Activated T-cell treated with anti-CD3 and anti-CD28 coated beads, Interleukin-2, amount 50 U/mL, for 48 hours (primary cell): Measurements from ENCODE around the gene RPS27.
"Not testable (repeated sequence)": the region's sequence is repeated elsewhere in the genome, so short reads cannot be mapped to it uniquely, and the experiment has no call there.

Source experiments
- DNase-seq, 2 experiments: peaks; one replicate each; pipeline ENCODE4 v3.0.0-alpha.2; 2020

RPS27 gene

DNA sequence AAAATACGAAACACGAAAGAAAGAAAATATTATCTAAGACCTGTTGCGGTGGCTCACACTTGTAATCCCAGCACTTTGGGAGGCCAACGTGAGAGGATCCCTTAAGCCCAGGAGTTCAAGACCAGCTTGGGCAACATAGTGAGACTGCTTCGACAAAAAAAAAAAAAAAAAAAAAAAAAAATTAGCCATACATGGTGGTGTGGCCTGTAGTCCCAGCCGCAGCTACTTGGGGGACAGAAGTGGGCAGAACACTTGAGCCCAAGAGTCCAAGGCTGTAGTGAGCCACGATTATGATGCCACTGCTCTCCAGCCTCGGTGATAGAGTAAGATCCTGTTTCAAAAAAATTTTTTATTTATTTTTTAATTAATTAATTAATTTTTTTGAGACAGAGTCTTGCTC is 2.9 kb upstream of the RPS27 start:
- no peak for DNase-seq

DNA sequence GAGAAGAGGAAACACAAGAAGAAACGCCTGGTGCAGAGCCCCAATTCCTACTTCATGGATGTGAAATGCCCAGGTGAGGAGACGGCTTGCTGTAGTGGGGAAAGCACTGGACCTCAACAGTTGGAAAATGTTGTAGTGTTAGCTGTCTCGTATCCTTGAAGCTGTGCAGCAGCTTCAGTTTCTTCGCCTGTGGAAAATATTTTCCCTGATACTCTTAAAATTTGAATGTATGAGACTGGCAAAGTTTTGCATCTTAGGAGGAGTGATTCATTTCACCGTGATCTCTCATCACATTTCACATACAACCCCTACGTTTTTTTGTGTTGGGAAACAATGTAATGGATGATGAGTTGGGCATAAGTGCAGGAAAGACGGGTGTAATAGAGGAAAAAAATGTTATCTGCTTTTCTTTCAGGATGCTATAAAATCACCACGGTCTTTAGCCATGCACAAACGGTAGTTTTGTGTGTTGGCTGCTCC is 629 bp downstream of the RPS27 start:
- DNase-seq = no peak

DNA sequence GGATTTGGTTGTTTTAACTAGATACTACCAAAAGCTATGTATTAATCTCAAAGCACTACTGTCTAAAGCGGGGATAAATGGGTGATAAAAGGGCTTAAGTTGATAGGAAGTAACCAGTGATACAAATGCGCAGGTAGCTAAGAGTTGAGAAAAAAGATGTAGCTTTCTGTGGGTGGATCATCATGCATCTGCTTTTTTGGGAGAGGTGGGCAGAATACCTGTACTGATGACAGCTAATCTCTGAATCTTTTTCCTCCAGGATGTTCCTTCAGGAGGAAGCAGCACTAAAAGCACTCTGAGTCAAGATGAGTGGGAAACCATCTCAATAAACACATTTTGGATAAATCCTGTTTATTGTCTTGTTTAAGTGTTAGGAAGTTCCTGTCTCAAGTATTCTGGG is 1.2 kb downstream of the RPS27 start:
- no peak for DNase-seq

DNA sequence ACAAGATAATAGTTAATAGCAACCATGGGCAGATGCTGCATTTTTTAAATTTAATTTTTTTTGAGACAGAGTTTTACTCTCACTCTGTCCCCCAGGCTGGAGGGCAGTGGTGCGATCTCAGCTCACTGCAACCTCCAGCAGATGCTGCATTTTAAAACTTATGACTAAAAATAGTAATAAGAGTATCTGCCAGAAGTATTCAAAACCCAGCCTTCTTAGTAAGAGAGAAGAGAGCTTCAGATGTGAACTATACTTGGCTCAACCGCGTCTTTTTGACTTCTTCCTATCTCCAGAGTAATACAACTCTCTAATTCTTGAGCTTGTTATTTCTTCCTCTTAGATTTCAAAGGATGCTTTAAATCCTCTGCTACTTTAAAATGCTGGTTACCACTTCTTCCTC is 4.6 kb downstream of the RPS27 start:
- no peak for DNase-seq

DNA sequence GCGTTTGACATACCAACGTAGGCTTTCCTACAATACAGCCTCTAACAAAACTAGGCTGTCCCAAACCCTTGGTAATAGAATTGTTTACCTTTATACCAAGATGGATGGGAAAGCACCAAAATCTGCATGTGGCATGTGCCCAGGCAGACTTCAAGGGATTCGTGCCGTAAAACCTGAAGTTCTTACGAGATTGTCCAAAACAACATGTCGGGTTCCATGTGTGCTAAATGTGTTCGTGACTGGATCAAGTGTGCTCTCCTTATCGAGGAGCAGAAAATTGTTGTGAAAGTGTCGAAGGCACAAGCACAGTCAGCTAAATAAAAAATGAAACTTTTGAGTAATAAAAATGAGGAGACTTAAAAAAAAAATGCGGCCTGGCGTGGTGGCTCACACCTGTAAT is 5.1 kb downstream of the RPS27 start:
- DNase-seq = no peak

DNA sequence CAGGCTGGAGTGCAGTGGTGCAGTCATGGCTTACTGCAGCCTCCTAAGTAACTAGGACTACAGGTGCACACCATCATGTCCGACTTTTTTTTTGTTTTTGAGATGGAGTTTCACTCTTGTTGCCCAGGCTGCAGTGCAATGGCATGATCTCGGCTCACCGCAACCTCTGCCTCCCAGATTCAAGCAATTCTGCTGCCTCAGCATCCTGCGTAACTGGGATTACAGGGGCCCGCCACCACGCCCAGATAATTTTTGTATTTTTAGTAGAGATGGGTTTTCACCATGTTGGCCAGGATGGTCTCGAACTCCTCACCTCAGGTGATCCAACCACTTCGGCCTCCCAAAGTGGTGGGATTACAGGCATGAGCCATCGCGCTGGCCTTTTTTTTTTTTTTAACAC is 6.3 kb downstream of the RPS27 start:
- not testable (repeated sequence) for DNase-seq

DNA sequence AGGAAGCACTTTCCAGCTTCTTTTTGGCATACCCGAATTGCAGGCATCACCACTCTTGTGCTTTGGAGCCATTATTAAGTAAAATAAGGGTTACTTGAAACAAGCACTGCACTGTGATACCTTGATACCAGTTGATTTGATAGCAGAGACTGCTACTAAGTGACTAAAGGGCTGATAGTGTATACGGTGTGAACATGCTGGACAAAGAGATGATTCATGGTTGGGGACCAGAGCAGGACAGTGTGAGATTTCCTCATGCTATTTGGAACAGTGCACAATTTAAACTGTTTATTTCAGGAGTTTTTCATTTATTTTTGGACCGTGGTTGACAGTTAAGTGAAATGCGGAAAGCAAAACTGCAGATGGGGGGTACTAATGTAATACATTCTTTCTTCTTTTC is 9.9 kb downstream of the RPS27 start:
- DNase-seq = no peak

DNA sequence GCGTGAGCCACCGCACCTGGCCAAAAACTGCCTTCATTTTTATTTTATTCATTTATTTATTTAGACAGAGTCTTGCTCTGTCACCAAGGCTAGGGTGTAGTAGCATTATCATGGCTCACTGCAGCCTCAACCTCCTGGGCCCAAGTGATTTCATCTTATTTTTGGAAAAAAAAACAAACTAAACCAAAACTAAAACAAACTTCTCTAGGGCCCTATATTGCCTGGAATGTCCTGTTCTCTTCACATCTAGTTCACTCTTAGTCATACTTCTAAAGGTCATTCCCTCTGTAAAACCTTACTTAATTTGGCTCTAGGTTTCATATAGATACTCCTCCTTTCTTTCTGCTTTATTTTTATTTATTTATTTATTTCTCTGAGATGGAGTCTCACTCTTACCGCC is 15.6 kb downstream of the RPS27 start:
- DNase-seq = no peak

DNA sequence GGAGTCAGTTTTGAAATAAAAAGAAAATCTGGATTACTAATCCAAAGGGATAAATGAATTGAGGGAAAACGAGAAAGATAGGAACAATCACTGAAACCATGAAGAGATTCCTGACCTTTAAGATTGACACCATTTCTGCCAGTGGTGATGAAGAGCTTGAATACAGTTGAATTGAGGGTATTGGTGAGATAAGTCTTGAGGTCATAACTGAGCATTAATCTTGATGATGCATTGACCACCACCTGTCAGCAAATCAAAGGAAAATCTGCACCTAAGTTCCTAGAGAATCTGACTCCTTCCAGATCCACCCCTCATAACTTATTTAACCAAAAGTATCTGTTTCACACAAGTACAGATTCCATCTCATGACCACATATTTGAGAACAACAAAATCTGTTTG is 21.6 kb downstream of the RPS27 start:
- DNase-seq = no peak

DNA sequence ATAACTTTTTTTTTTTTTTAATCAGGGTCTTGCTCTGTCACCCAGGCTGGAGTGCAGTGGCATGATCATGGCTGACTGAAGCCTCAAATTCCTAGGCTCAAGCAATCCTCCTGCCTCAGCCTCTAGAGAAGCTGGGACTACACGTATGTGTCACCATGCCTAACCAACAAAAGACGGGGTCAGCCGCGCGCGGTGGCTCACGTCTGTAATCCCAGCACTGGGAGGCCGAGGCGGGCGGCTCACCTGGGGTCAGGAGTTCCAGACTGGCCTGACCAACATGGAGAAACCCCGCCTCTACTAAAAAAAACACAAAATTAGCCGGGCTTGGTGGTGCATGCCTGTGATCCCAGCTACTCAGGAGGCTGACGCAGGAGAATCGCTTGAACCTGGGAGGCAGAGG is 22.0 kb downstream of the RPS27 start:
- DNase-seq = not testable (repeated sequence)

DNA sequence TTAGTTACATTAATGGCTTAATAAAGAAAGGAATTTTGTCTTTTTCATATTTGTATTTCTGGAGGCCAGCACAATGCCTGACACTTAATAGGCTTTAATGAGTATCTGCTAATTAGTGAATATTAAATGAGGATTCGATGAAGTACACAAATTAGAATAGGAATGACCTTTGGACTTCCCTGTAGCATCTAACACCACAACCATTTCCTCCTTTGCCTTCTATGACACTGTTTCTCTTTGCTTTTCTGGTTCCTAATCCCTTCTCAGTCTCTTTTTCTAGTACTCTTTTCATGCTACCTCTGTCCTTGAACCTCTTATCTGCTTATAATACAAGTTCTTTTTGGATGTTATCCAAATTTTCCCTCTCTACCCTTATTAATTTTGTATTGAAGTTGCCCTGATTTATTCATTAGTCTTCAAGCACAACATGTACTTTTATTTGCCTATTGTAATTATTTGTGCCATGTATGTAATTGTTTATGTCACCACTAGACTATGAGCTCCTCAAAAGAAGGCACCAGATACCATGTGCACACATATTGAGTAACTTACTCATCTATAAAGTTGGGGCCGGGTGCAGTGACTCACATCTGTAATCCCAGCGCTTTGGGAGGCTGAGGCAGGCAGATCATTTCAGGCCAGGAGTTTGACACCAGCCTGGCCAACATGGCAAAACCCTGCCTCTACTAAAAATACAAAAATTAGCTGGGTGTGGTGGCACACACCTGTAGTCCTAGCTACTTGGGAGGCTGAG is 23.8 kb downstream of the RPS27 start:
- DNase-seq = no peak

DNA sequence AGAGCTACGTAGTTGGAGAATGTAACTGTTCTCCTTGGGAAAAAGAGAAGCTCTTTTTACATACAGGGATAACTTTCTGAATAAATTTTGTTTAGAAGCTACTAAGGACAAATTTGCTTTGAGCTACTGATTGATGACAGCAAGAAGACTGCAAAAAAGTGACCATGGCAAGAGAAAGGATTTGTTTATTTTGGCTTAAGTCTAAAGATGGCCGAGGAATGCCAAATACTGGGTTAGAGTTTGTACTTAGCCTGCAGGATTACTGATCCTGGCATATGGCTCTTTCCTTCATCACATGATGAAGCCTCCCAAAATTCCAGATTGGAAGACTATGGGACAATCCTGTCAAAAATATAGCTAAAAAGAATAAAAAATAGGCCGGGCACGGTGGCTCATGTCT is 28.7 kb downstream of the RPS27 start:
- DNase-seq = no peak

DNA sequence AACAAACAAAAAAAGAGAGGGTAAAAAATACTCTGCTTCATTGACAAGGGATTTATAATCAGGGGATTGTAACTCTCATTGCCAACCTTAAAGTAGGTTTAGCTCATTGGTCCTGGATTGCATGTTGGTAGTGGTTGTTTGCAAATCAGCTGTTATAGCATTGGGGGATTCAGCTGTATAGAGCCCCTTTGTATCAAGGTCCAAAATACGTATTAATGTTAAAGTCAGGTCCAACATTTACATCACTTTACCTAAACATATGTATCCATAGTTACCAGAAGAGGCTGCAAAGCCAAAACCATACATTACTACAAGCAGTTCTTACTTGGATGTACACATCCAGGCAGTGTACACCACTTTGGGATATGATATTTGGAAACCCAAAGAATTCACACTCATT is 29.4 kb downstream of the RPS27 start:
- no peak for DNase-seq

DNA sequence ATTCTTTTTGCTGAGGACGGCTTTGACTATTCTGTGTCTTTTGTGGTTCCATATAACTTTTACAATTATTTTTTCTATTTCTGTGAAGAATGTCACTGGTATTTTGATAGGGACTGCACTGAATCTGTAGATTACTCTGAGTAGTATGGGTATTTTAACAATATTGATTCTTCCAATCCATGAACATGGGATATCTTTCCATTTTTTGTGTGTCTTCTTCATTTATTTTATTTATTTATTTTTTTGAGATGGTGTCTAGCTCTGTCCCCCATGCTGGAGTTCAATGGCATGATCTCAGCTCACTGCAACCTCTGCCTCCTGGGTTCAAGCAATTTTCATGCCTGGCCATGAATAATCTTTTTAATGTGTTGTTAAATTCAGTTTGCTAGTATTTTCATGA is 43.1 kb downstream of the RPS27 start:
- not testable (repeated sequence) for DNase-seq
